WI38 (cell line): Measurements from ENCODE around the gene CLSTN2.

Experiments
- H3K4me3 ChIP-seq: 2 replicates; pipeline ENCODE4 v1.5.1; 2011; ENCODE audit warnings: low read depth, mild to moderate bottlenecking, control low read depth, low read length
- CTCF ChIP-seq: IDR thresholded peaks from 2 replicates; pipeline ENCODE4 v1.5.1; 2012; ENCODE audit warnings: low read depth, mild to moderate bottlenecking, control low read depth, low read length

Gene CLSTN2

GRCh38 chr3:140574375-140574774 is 639.4 kb downstream of the CLSTN2 start:
- H3K4me3 ChIP-seq = no peak overlapping the region
- TF ChIP-seq CTCF = no peak

- TF ChIP-seq CTCF = no peak
Measured at GRCh38 chr3:140576449-140576848, 641.5 kb downstream of the CLSTN2 start.

GRCh38 chr3:140577911-140578310 is 642.9 kb downstream of the CLSTN2 start:
- TF ChIP-seq CTCF = no peak
- no peak overlapping the region for H3K4me3 ChIP-seq

More at GRCh38 chr3:140576449-140576848, 641.5 kb downstream of the CLSTN2 start:
- H3K4me3 ChIP-seq = no peak overlapping the region

- no peak for TF ChIP-seq CTCF
- H3K4me3 ChIP-seq = no peak overlapping the region
Measured at GRCh38 chr3:140579260-140579659, 644.3 kb downstream of the CLSTN2 start.

GRCh38 chr3:140580746-140581145 is 645.8 kb downstream of the CLSTN2 start:
- H3K4me3 ChIP-seq = no peak overlapping the region
- no peak for TF ChIP-seq CTCF

GRCh38 chr3:140584549-140584948 is 649.6 kb downstream of the CLSTN2 start:
- no peak for TF ChIP-seq CTCF

GRCh38 chr3:140585828-140586227 is 650.8 kb downstream of the CLSTN2 start:
- H3K4me3 ChIP-seq = no peak overlapping the region
- no peak for TF ChIP-seq CTCF

More at GRCh38 chr3:140584549-140584948, 649.6 kb downstream of the CLSTN2 start:
- no peak overlapping the region for H3K4me3 ChIP-seq
